ENCODE results near the gene ACOX1.

Gene ACOX1

GRCh38 chr17:75927286-75927922 is 51.6 kb downstream of the ACOX1 start:
- H3K4me1 ChIP-seq (ENCODE audit: control insufficient read depth, insufficient read depth, low read length): no peaks in the 10 kb centered on the region
- ChIA-PET POLR2A (interaction anchor here (0.5 to 3.9 kb wide), 2 partner anchors 14 to 159 kb away, joined by 3 to 20 read pairs; partner anchors contain the start of gene FBF1), CTCF (interaction anchor here (0.6 to 3.7 kb wide), 19 partner anchors 9 to 603 kb away, joined by 3 to 47 read pairs (median 4); partner anchors contain the start of genes CDK3, FBF1 and MRPL38)
- no peak overlapping the region for H3K27ac ChIP-seq (ENCODE audit: extremely low read depth, low read depth, low read length)
- peaks cover 9 to 77% of the 10 kb centered on the region in 2 experiments; a peak in 2 of 3 replicates for H3K36me3 ChIP-seq (ENCODE audit: control insufficient read depth in 2 of 2, insufficient read depth in 1 of 2, low read length in 2 of 2)
- TF ChIP-seq CTCF (tag by site-specific recombination; IDR thresholded peaks at IDR 0.05): peak; percentile 15; the same call in 1 of the 2 replicates
- TF ChIP-seq ZBTB10 (tag by site-specific recombination; IDR thresholded peaks at IDR 0.05): no peak
- H3K9me3 ChIP-seq (ENCODE audit: control insufficient read depth, insufficient read depth, low read depth, low read length): no peaks in the 10 kb centered on the region
- no peak overlapping the region for H3K4me3 ChIP-seq (ENCODE audit: low read depth, low read length)

GRCh38 chr17:75926456-75926855 is 52.5 kb downstream of the ACOX1 start:
- TF ChIP-seq ZNF146 (tag by site-specific recombination; IDR thresholded peaks at IDR 0.05) (no peak), ZNF639 (tag by site-specific recombination; IDR thresholded peaks at IDR 0.05) (no peak)
- peaks cover 1 to 82% of the 10 kb centered on the region in 2 experiments; a peak in 2 of 3 replicates for H3K36me3 ChIP-seq (ENCODE audit: control insufficient read depth in 2 of 2, insufficient read depth in 1 of 2, low read length in 2 of 2)
- ChIA-PET POLR2A (interaction anchor here (0.5 kb wide), 1 partner anchor 158 kb away, joined by 3 read pairs; no protein-coding TSS in a partner anchor), CTCF (interaction anchor here (0.9 to 3.7 kb wide), 7 partner anchors 10 to 78 kb away, joined by 3 to 47 read pairs (median 14); partner anchors contain the start of genes CDK3 and MRPL38)
- no peak overlapping the region for H3K4me3 ChIP-seq (ENCODE audit: low read depth, low read length)
- no peaks in the 10 kb centered on the region for H3K4me1 ChIP-seq (ENCODE audit: control insufficient read depth, insufficient read depth, low read length)
- H3K27ac ChIP-seq (ENCODE audit: extremely low read depth, low read depth, low read length): no peak overlapping the region
- H3K9me3 ChIP-seq (ENCODE audit: control insufficient read depth, insufficient read depth, low read depth, low read length): no peaks in the 10 kb centered on the region

GRCh38 chr17:75925912-75926311 is 53.1 kb downstream of the ACOX1 start:
- Histone ChIP-seq H3K36me3 (ENCODE audit: control insufficient read depth in 2 of 2, insufficient read depth in 1 of 2, low read length in 2 of 2) (peaks cover 0 to 83% of the 10 kb centered on the region in 2 experiments; a peak in 2 of 3 replicates), H3K9me3 (ENCODE audit: control insufficient read depth, insufficient read depth, low read depth, low read length) (no peaks in the 10 kb centered on the region), H3K4me3 (ENCODE audit: low read depth, low read length) (no peak overlapping the region), H3K27ac (ENCODE audit: extremely low read depth, low read depth, low read length) (no peak overlapping the region), H3K4me1 (ENCODE audit: control insufficient read depth, insufficient read depth, low read length) (no peaks in the 10 kb centered on the region)
- ChIA-PET POLR2A (interaction anchor here (0.7 kb wide), 1 partner anchor 15 kb away, joined by 4 read pairs; the partner anchor contains the start of gene FBF1), CTCF (interaction anchor here (1.0 to 3.7 kb wide), 4 partner anchors 20 to 78 kb away, joined by 3 to 47 read pairs (median 10); partner anchors contain the start of genes CDK3 and MRPL38)
- TF ChIP-seq ZNF211 (tag by site-specific recombination; IDR thresholded peaks at IDR 0.05; ENCODE audit: low read depth) (no peak), ZNF2 (tag by site-specific recombination; IDR thresholded peaks at IDR 0.05) (no peak), ZBTB1 (tag by site-specific recombination; IDR thresholded peaks at IDR 0.05) (no peak), ZNF645 (tag by site-specific recombination; IDR thresholded peaks at IDR 0.05) (no peak), TRIM28 (IDR thresholded peaks at IDR 0.05; ENCODE audit: borderline replicate concordance, low read length) (no peak), GLI4 (tag by site-specific recombination; IDR thresholded peaks at IDR 0.05) (no peak), ZNF623 (tag by site-specific recombination; IDR thresholded peaks at IDR 0.05) (no peak), ZNF529 (tag by site-specific recombination; IDR thresholded peaks at IDR 0.05; ENCODE audit: insufficient replicate concordance) (no peak)

Data from HEK293 (cell line).